ENCODE measurements around the gene TMEM150A.

TMEM150A gene

GRCh38 chr2:85588236-85588635 lies 14.3 kb downstream of the TMEM150A start:
- TF ChIP-seq CTCF (IDR thresholded peaks at IDR 0.05; ENCODE audit: low read depth, low read length, poor library complexity, severe bottlenecking) = no peak
- no peak for TF ChIP-seq EZH2phosphoT487 (IDR thresholded peaks at IDR 0.05; ENCODE audit: borderline replicate concordance, low read length)
- no peaks in the 10 kb centered on the region for H3K27me3 ChIP-seq (ENCODE audit: control insufficient read depth, low read length)
- H3K27ac ChIP-seq (ENCODE audit: low read depth, low read length) = no peak overlapping the region
- H3K4me2 ChIP-seq (ENCODE audit: low read length) = no peak overlapping the region
- no peak overlapping the region for H3K4me3 ChIP-seq (ENCODE audit: low read length)
- H3K79me2 ChIP-seq (ENCODE audit: control insufficient read depth, low read length) = no peaks in the 10 kb centered on the region
- H3F3A ChIP-seq (ENCODE audit: control insufficient read depth, insufficient read depth) = no peaks in the 10 kb centered on the region
- no peaks in the 10 kb centered on the region for H3K36me3 ChIP-seq (ENCODE audit: control insufficient read depth, low read length)
- H4K20me1 ChIP-seq (ENCODE audit: control insufficient read depth, insufficient read depth, low read depth, low read length) = no peaks in the 10 kb centered on the region
- no peaks in the 10 kb centered on the region for H3K9me2 ChIP-seq (replicated peaks; ENCODE audit: control insufficient read depth, low read length)
- no peaks in the 10 kb centered on the region for H3K9me3 ChIP-seq (ENCODE audit: control insufficient read depth, insufficient read depth, low read length)
- peaks cover 22% of the 10 kb centered on the region for H3K4me1 ChIP-seq (ENCODE audit: control insufficient read depth, low read length)

GRCh38 chr2:85585781-85586105 lies 16.8 kb downstream of the TMEM150A start:
- H3K4me2 ChIP-seq (ENCODE audit: low read length) = peak overlapping the region; percentile 17; the same call in 1 of the 2 replicates
- H3K27ac ChIP-seq (ENCODE audit: low read depth, low read length) = no peak overlapping the region
- TF ChIP-seq CTCF (IDR thresholded peaks at IDR 0.05; ENCODE audit: low read depth, low read length, poor library complexity, severe bottlenecking) (no peak), EZH2phosphoT487 (IDR thresholded peaks at IDR 0.05; ENCODE audit: borderline replicate concordance, low read length) (no peak)

GRCh38 chr2:85584857-85585780 lies 17.4 kb downstream of the TMEM150A start:
- H3K27me3 ChIP-seq (ENCODE audit: control insufficient read depth, low read length) = no peaks in the 10 kb centered on the region

More at GRCh38 chr2:85585781-85586105, 16.8 kb downstream of the TMEM150A start:
- Histone ChIP-seq H3K9me3 (ENCODE audit: control insufficient read depth, insufficient read depth, low read length) (no peaks in the 10 kb centered on the region), H3K9me2 (replicated peaks; ENCODE audit: control insufficient read depth, low read length) (no peaks in the 10 kb centered on the region), H3K36me3 (ENCODE audit: control insufficient read depth, low read length) (peaks cover 23% of the 10 kb centered on the region), H4K20me1 (ENCODE audit: control insufficient read depth, insufficient read depth, low read depth, low read length) (no peaks in the 10 kb centered on the region), H3K4me1 (ENCODE audit: control insufficient read depth, low read length) (peaks cover 22% of the 10 kb centered on the region), H3K79me2 (ENCODE audit: control insufficient read depth, low read length) (no peaks in the 10 kb centered on the region), H3K4me3 (ENCODE audit: low read length) (no peak overlapping the region), H3K27me3 (ENCODE audit: control insufficient read depth, low read length) (no peaks in the 10 kb centered on the region), H3F3A (ENCODE audit: control insufficient read depth, insufficient read depth) (no peaks in the 10 kb centered on the region)

More at GRCh38 chr2:85584857-85585780, 17.4 kb downstream of the TMEM150A start:
- Histone ChIP-seq H3K4me3 (ENCODE audit: low read length) (no peak overlapping the region), H3K4me2 (ENCODE audit: low read length) (peak overlapping the region; percentile 17), H3K9me2 (replicated peaks; ENCODE audit: control insufficient read depth, low read length) (no peaks in the 10 kb centered on the region), H3K9me3 (ENCODE audit: control insufficient read depth, insufficient read depth, low read length) (no peaks in the 10 kb centered on the region), H3K79me2 (ENCODE audit: control insufficient read depth, low read length) (peaks cover 3% of the 10 kb centered on the region), H3K36me3 (ENCODE audit: control insufficient read depth, low read length) (peaks cover 28% of the 10 kb centered on the region), H3K27ac (ENCODE audit: low read depth, low read length) (no peak overlapping the region), H3K4me1 (ENCODE audit: control insufficient read depth, low read length) (peaks cover 22% of the 10 kb centered on the region), H4K20me1 (ENCODE audit: control insufficient read depth, insufficient read depth, low read depth, low read length) (no peaks in the 10 kb centered on the region), H3F3A (ENCODE audit: control insufficient read depth, insufficient read depth) (no peaks in the 10 kb centered on the region)
- TF ChIP-seq EZH2phosphoT487 (IDR thresholded peaks at IDR 0.05; ENCODE audit: borderline replicate concordance, low read length) = no peak
- no peak for TF ChIP-seq CTCF (IDR thresholded peaks at IDR 0.05; ENCODE audit: low read depth, low read length, poor library complexity, severe bottlenecking)

All from DOHH2 (cell line).